Testis (tissue), 3 donors: Measurements from ENCODE around the gene PLD1. TPM values are rescaled to one million over a fixed set of nuclear protein-coding genes. Genes with fewer than 3 reads are reported as not detected.

Experiments
- DNase-seq: peaks from one replicate; pipeline ENCODE4 v3.0.0-alpha.2; 2019
- H3K27ac ChIP-seq, 2 donors: fragments of 200-600 bp; sonication (generic); one replicate each; pipeline ENCODE4 v1.5.1; 2019
- H3K27me3 ChIP-seq: fragments of 200-600 bp; sonication (generic); one replicate; pipeline ENCODE4 v1.5.1; 2019
- H3K36me3 ChIP-seq: fragments of 200-600 bp; sonication (generic); one replicate; pipeline ENCODE4 v1.5.1; 2017; ENCODE audit warnings: low read depth; ENCODE audit errors: missing control alignments
- H3K4me1 ChIP-seq: fragments of 200-600 bp; sonication (generic); one replicate; pipeline ENCODE4 v1.5.1; 2019
- H3K4me3 ChIP-seq, 2 donors: fragments of 200-600 bp; sonication (generic); one replicate each; pipeline ENCODE4 v1.5.1; 2017 to 2019
- H3K9me3 ChIP-seq: fragments of 200-600 bp; sonication (generic); one replicate; pipeline ENCODE4 v1.5.1; 2017
- CTCF ChIP-seq, 3 experiments: fragments of 450-650 bp in 2 of 3; fragments of 200-600 bp in 1 of 3; sonication (generic) in 1 of 3; IDR thresholded peaks; one replicate each; pipeline ENCODE4 v1.5.1; 2016 to 2019; ENCODE audit warnings: antibody characterized with exemption in 3 of 3, mild to moderate bottlenecking in 2 of 3, moderate library complexity in 1 of 3
- POLR2A ChIP-seq: fragments of 450-650 bp; IDR thresholded peaks from one replicate; pipeline ENCODE4 v1.6.1; 2017; ENCODE audit warnings: antibody characterized with exemption, mild to moderate bottlenecking, moderate library complexity
- WGBS, 2 donors: methylation state at CpG; one replicate each; pipeline ENCODE4 v1.1.5; 2018; 5-methylcytosine and 5-hydroxymethylcytosine counted together
- intact Hi-C: fragments of 100-400 bp; cut with DNase I; formaldehyde crosslinking; loops from one replicate; pipeline ENCODE4 v1.15.1; 2023; ENCODE audit warnings: low total_unique reads
- polyA plus RNA-seq: library from polyadenylated mRNA; stranded (reverse); fragments of 350-450 nt; fragmentation: Illumina TruSeq; extraction: RNeasy Lipid Tissue Mini Kit (QIAGEN cat#74804); gene quantifications from one replicate; pipeline ENCODE4 v1.2.3, GENCODE V29; 2014; ENCODE audit warnings: low read depth, low replicate concordance; ENCODE audit not compliant: insufficient read depth
- total RNA-seq, 2 donors: library from RNA; depleted of rRNA; stranded (reverse); fragments of >200 nt; gene quantifications; one replicate each; pipeline ENCODE4 v1.2.3, GENCODE V29; 2016

PLD1 gene
- total and polyA plus RNA-seq, 3 donors from 2014 or later: 10.7 to 27.4 (median 19.1) TPM

GRCh38 chr3:171786997-171787396, 23.3 kb downstream of the PLD1 start:
- WGBS, 2 donors: 95 to 100% methylated on average over 1 of the region's 1 CpG
- no peak for DNase-seq
- Histone ChIP-seq H3K9me3 (no peaks in the 10 kb centered on the region), H3K4me3 (no peak overlapping the region), H3K27ac (no peak overlapping the region), H3K4me1 (no peaks in the 10 kb centered on the region), H3K36me3 (no peaks in the 10 kb centered on the region), H3K27me3 (no peaks in the 10 kb centered on the region)
- TF ChIP-seq CTCF (IDR thresholded peaks at IDR 0.05): no peak
- intact Hi-C loops: no loop called here

GRCh38 chr3:171784937-171785336, 25.3 kb downstream of the PLD1 start:
- Histone ChIP-seq H3K27me3 (no peaks in the 10 kb centered on the region), H3K36me3 (no peaks in the 10 kb centered on the region), H3K4me3 (no peak overlapping the region), H3K27ac (no peak overlapping the region), H3K4me1 (no peaks in the 10 kb centered on the region), H3K9me3 (no peaks in the 10 kb centered on the region)
- WGBS, 2 donors: 94 to 96% methylated on average over 5 of the region's 5 CpGs
- intact Hi-C loops: no loop called here
- DNase-seq: no peak
- TF ChIP-seq POLR2A (no peak), CTCF (IDR thresholded peaks at IDR 0.05) (no peak)

- Histone ChIP-seq H3K36me3 (no peaks in the 10 kb centered on the region), H3K4me3 (no peak overlapping the region), H3K27ac (no peak overlapping the region), H3K9me3 (no peaks in the 10 kb centered on the region), H3K4me1 (no peaks in the 10 kb centered on the region), H3K27me3 (no peaks in the 10 kb centered on the region)
- intact Hi-C loops: no loop called here
- no peak for DNase-seq
- TF ChIP-seq CTCF (IDR thresholded peaks at IDR 0.05) (no peak), POLR2A (no peak)
- 73 to 77% methylated on average over 2 of the region's 2 CpGs for WGBS, 2 donors
These were observed 25.9 kb downstream of the PLD1 start for GRCh38 chr3:171784387-171784786.

GRCh38 chr3:171783626-171784025, 26.7 kb downstream of the PLD1 start:
- Histone ChIP-seq H3K4me1 (no peaks in the 10 kb centered on the region), H3K27ac (no peak overlapping the region), H3K36me3 (no peaks in the 10 kb centered on the region), H3K27me3 (no peaks in the 10 kb centered on the region), H3K4me3 (no peak overlapping the region), H3K9me3 (no peaks in the 10 kb centered on the region)
- WGBS, 2 donors: 70 to 77% methylated on average over 5 of the region's 5 CpGs
- DNase-seq: no peak
- no peak for TF ChIP-seq CTCF (IDR thresholded peaks at IDR 0.05)
- TF ChIP-seq POLR2A: no peak
- intact Hi-C loops: no loop called here

- H3K36me3 ChIP-seq: no peaks in the 10 kb centered on the region
- 86 to 96% methylated on average over 2 of the region's 2 CpGs for WGBS, 2 donors
- H3K27me3 ChIP-seq: no peaks in the 10 kb centered on the region
- H3K4me1 ChIP-seq: no peaks in the 10 kb centered on the region
- H3K27ac ChIP-seq: no peak overlapping the region
- no peak overlapping the region for H3K4me3 ChIP-seq
- intact Hi-C loops: no loop called here
- no peaks in the 10 kb centered on the region for H3K9me3 ChIP-seq
- TF ChIP-seq POLR2A (no peak), CTCF (IDR thresholded peaks at IDR 0.05) (no peak)
- DNase-seq: no peak
These were observed 27.2 kb downstream of the PLD1 start for GRCh38 chr3:171783086-171783485.
